LNCAP (cell line): ENCODE results near the gene PTDSS2.

Experiments used
- TF ChIP-seq, protein P1 (sequence below): fragments of 450-650 bp; IDR thresholded peaks from 2 replicates; pipeline ENCODE4 v1.5.1; 2017; ENCODE audit warnings: mild to moderate bottlenecking

Gene PTDSS2

GRCh38 chr11:489610-490185 is 39.6 kb downstream of the PTDSS2 start:
- TF ChIP-seq, protein P1, sequence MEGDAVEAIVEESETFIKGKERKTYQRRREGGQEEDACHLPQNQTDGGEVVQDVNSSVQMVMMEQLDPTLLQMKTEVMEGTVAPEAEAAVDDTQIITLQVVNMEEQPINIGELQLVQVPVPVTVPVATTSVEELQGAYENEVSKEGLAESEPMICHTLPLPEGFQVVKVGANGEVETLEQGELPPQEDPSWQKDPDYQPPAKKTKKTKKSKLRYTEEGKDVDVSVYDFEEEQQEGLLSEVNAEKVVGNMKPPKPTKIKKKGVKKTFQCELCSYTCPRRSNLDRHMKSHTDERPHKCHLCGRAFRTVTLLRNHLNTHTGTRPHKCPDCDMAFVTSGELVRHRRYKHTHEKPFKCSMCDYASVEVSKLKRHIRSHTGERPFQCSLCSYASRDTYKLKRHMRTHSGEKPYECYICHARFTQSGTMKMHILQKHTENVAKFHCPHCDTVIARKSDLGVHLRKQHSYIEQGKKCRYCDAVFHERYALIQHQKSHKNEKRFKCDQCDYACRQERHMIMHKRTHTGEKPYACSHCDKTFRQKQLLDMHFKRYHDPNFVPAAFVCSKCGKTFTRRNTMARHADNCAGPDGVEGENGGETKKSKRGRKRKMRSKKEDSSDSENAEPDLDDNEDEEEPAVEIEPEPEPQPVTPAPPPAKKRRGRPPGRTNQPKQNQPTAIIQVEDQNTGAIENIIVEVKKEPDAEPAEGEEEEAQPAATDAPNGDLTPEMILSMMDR, result no peak

- TF ChIP-seq, protein P1, result no peak
These were observed 40.3 kb downstream of the PTDSS2 start for GRCh38 chr11:490186-490929.

DNA sequence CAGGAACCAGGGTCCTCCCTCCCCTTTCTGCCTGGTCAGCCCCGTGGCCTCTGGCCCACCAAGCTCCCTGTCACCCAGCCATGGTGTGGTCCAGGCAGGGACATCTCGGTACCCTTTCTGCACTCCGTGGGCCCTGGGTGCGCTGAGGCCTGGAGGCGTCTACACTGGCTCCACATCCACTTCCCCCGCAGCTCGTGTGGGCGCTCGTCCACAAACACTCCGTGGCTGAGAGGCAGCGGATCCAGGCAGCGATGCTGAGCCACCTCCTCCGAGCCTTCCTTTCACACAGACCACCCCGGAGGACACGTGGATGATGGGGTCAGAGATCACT is 40.8 kb downstream of the PTDSS2 start:
- TF ChIP-seq, protein P1, result no peak

GRCh38 chr11:491358-491757 is 41.3 kb downstream of the PTDSS2 start:
- TF ChIP-seq, protein P1, result no peak

GRCh38 chr11:492427-493226 is 42.5 kb downstream of the PTDSS2 start:
- TF ChIP-seq, protein P1, result no peak

GRCh38 chr11:494761-495536 is 44.9 kb downstream of the PTDSS2 start:
- TF ChIP-seq, protein P1, result no peak

GRCh38 chr11:495537-495931 is 45.5 kb downstream of the PTDSS2 start:
- TF ChIP-seq, protein P1, result no peak
